HCT116 (cell line): ENCODE data around the gene GTF3C5. TPM values are rescaled to one million over a fixed set of nuclear protein-coding genes. Genes with fewer than 3 reads are reported as not detected.

Source experiments
- ATAC-seq: fragments of 200-7000 bp; cut with Tn5 transposase; 2 replicates; pipeline ENCODE4 v1.9.1; 2020; ENCODE audit warnings: mild to moderate bottlenecking, moderate library complexity
- BruUV-seq: library from RNA; stranded (reverse); fragments of 400-500 nt; replicated peaks from 2 replicates; lab custom pipeline; 2021; lab: Mats Ljungman, UMichigan
- CTCF ChIA-PET: fragments of 300-600 bp; sonication (Branson Sonifier 250); formaldehyde crosslinking; loops from one replicate; lab custom pipeline; 2021; ENCODE audit warnings: antibody characterized with exemption; lab: Charles Lee
- POLR2A ChIA-PET: fragments of 300-600, 350-600 bp; sonication (Branson Sonifier 250); formaldehyde crosslinking; loops from one replicate; lab custom pipeline; 2021; ENCODE audit warnings: antibody characterized with exemption; lab: Charles Lee
- RAD21 ChIA-PET, 2 experiments: fragments of 300-600 bp; sonication (Branson Sonifier 250); formaldehyde crosslinking; loops; one replicate each; lab custom pipeline; 2023; ENCODE audit warnings: low total read pairs in 2 of 2; ENCODE audit not compliant: uncharacterized antibody in 2 of 2, unreplicated experiment in 2 of 2, low non-redundant PET in 1 of 2; lab: Charles Lee
- DNase-seq: peaks from one replicate; pipeline ENCODE4 v3.0.0-alpha.2; 2010; ENCODE audit warnings: low read depth, low spot score
- H2AFZ ChIP-seq: fragments of 200-600 bp; shearing (Covaris generic), sonication (generic); 2 replicates; pipeline ENCODE4 v1.6.1; 2017; ENCODE audit warnings: low read depth, mixed run types, mixed read lengths, antibody characterized with exemption, low read length; ENCODE audit not compliant: poor library complexity, severe bottlenecking
- H3K27ac ChIP-seq: 2 replicates; pipeline ENCODE4 v1.5.1; 2012; ENCODE audit warnings: low read depth, low read length
- H3K27me3 ChIP-seq: fragments of 200-600 bp; sonication (generic); 2 replicates; pipeline ENCODE4 v1.6.1; 2016; ENCODE audit warnings: mixed run types, low read length, mixed read lengths; ENCODE audit not compliant: insufficient read depth
- H3K36me3 ChIP-seq, 2 experiments: fragments of 200-500 bp in 1 of 2; fragments of 200-600 bp in 1 of 2; sonication (Bioruptor generic) in 1 of 2; sonication (generic) in 1 of 2; 2 replicates each; pipeline versions ENCODE4 v1.5.1 to v1.6.1; 2014 to 2016; ENCODE audit warnings: low read length in 2 of 2, inconsistent platforms in 1 of 2, mixed read lengths in 1 of 2, mixed run types in 1 of 2; ENCODE audit not compliant: insufficient read depth in 2 of 2, control insufficient read depth in 1 of 2
- H3K4me1 ChIP-seq, 2 experiments: fragments of 200-600 bp in 1 of 2; sonication (generic) in 1 of 2; 2 replicates each; pipeline versions ENCODE4 v1.5.1 to v1.6.1; 2012 to 2017; ENCODE audit warnings: low read length in 2 of 2, inconsistent platforms in 1 of 2, mild to moderate bottlenecking in 1 of 2, mixed read lengths in 1 of 2, mixed run types in 1 of 2, moderate library complexity in 1 of 2; ENCODE audit not compliant: insufficient read depth in 2 of 2, control insufficient read depth in 1 of 2
- H3K4me2 ChIP-seq: fragments of 200-600 bp; sonication (generic); 2 replicates; pipeline ENCODE4 v1.6.1; 2017; ENCODE audit warnings: mixed run types, low read length, mixed read lengths
- H3K4me3 ChIP-seq, 2 experiments: fragments of 200-600 bp in 1 of 2; sonication (generic) in 1 of 2; replicated peaks in 1 of 2; 2 replicates each; pipeline ENCODE4 v1.5.1; 2011 to 2016; ENCODE audit warnings: low read length in 2 of 2, control low read depth in 1 of 2, low read depth in 1 of 2, mild to moderate bottlenecking in 1 of 2, mixed read lengths in 1 of 2, mixed run types in 1 of 2
- H3K79me2 ChIP-seq: fragments of 200-600 bp; sonication (generic); 2 replicates; pipeline ENCODE4 v1.6.1; 2017; ENCODE audit warnings: mild to moderate bottlenecking, mixed run types, low read length, moderate library complexity, mixed read lengths; ENCODE audit not compliant: insufficient read depth
- H3K9ac ChIP-seq: fragments of 200-600 bp; sonication (generic); 2 replicates; pipeline ENCODE4 v1.6.1; 2016; ENCODE audit warnings: low read length, mixed read lengths
- H3K9me2 ChIP-seq: fragments of 200-600 bp; sonication (generic), shearing (Covaris generic); 2 replicates; pipeline ENCODE4 v1.6.1; 2017; ENCODE audit warnings: mixed run types, mild to moderate bottlenecking, moderate library complexity; ENCODE audit not compliant: insufficient read depth
- H3K9me3 ChIP-seq, 2 experiments: fragments of 200-500 bp in 1 of 2; fragments of 200-600 bp in 1 of 2; sonication (Bioruptor generic) in 1 of 2; sonication (generic) in 1 of 2; 2 replicates each; pipeline ENCODE4 v1.6.1; 2014 to 2017; ENCODE audit warnings: low read length in 2 of 2, mixed read lengths in 2 of 2, inconsistent platforms in 1 of 2, low read depth in 1 of 2, mild to moderate bottlenecking in 1 of 2, mixed run types in 1 of 2, moderate library complexity in 1 of 2; ENCODE audit not compliant: control insufficient read depth in 1 of 2, insufficient read depth in 1 of 2
- H4K20me1 ChIP-seq: fragments of 200-600 bp; sonication (generic), shearing (Covaris generic); 2 replicates; pipeline ENCODE4 v1.6.1; 2017; ENCODE audit warnings: mixed run types, mild to moderate bottlenecking, moderate library complexity; ENCODE audit not compliant: insufficient read depth
- CEBPB ChIP-seq: IDR thresholded peaks from 2 replicates; pipeline ENCODE4 v1.6.1; 2012; ENCODE audit warnings: low read depth
- EGR1 ChIP-seq: IDR thresholded peaks from 2 replicates; pipeline ENCODE4 v1.6.1; 2012; ENCODE audit warnings: low read depth
- ELF1 ChIP-seq: IDR thresholded peaks from 2 replicates; pipeline ENCODE4 v1.6.1; 2012; ENCODE audit warnings: low read depth, borderline replicate concordance
- EZH2 ChIP-seq: fragments of 200-600 bp; sonication (generic); IDR thresholded peaks from 2 replicates; pipeline ENCODE4 v1.6.1; 2017; ENCODE audit warnings: antibody characterized with exemption, mixed run types
- FOSL1 ChIP-seq: IDR thresholded peaks from 2 replicates; pipeline ENCODE4 v1.6.1; 2012; ENCODE audit warnings: low read depth
- JUND ChIP-seq: IDR thresholded peaks from 2 replicates; pipeline ENCODE4 v1.6.1; 2012
- MAX ChIP-seq: IDR thresholded peaks from 2 replicates; pipeline ENCODE4 v1.6.1; 2012
- REST ChIP-seq: IDR thresholded peaks from 2 replicates; pipeline ENCODE4 v1.6.1; 2012; ENCODE audit warnings: low read depth
- SIN3A ChIP-seq: IDR thresholded peaks from 2 replicates; pipeline ENCODE4 v1.6.1; 2012; ENCODE audit warnings: low read depth
- SP1 ChIP-seq: IDR thresholded peaks from 2 replicates; pipeline ENCODE4 v1.6.1; 2012; ENCODE audit warnings: low read depth
- SRF ChIP-seq: IDR thresholded peaks from 2 replicates; pipeline ENCODE4 v1.6.1; 2012; ENCODE audit warnings: low read depth
- TCF7L2 ChIP-seq: IDR thresholded peaks from 2 replicates; pipeline ENCODE4 v1.7.0; 2011; ENCODE audit warnings: borderline replicate concordance, inconsistent platforms; ENCODE audit not compliant: insufficient read depth, insufficient read length; ENCODE audit errors: extremely low read depth
- YY1 ChIP-seq: IDR thresholded peaks from 2 replicates; pipeline ENCODE4 v1.6.1; 2011; ENCODE audit warnings: low read length, low read depth, moderate library complexity, mild to moderate bottlenecking; ENCODE audit not compliant: insufficient replicate concordance; ENCODE audit errors: extremely low read depth
- ZBTB33 ChIP-seq: IDR thresholded peaks from 2 replicates; pipeline ENCODE4 v1.6.1; 2011; ENCODE audit warnings: mild to moderate bottlenecking, low read length, moderate library complexity; ENCODE audit not compliant: insufficient replicate concordance; ENCODE audit errors: extremely low read depth
- ZFX ChIP-seq: fragments of 450-650 bp; IDR thresholded peaks from 2 replicates; pipeline ENCODE4 v1.6.1; 2017
- intact Hi-C: fragments of 100-400 bp; cut with micrococcal nuclease; formaldehyde crosslinking; loops from 2 replicates; pipeline ENCODE4 v1.10.0; 2022
- total RNA-seq: library from RNA; stranded (reverse); gene quantifications from one replicate; pipeline ENCODE4 v1.2.1, GENCODE V29; 2021; ENCODE audit not compliant: unreplicated experiment
- TF ChIP-seq, protein P1 (sequence below), 3 experiments: fragments of 200-600 bp in 1 of 3; sonication (generic) in 1 of 3; IDR thresholded peaks in 2 of 3; conservative IDR thresholded peaks in 1 of 3; 2 replicates each; pipeline ENCODE4 v1.5.1; 2012 to 2017; ENCODE audit warnings: low read depth in 2 of 3, low read length in 2 of 3, antibody characterized with exemption in 1 of 3, borderline replicate concordance in 1 of 3, control low read depth in 1 of 3, mild to moderate bottlenecking in 1 of 3, mixed read lengths in 1 of 3, mixed run types in 1 of 3, moderate library complexity in 1 of 3; ENCODE audit not compliant: insufficient read depth in 1 of 3
- TF ChIP-seq, protein P2 (sequence below): IDR thresholded peaks from 2 replicates; pipeline ENCODE4 v1.6.1; 2012

Gene GTF3C5
- total RNA-seq, 1 experiment from 2014 or later, result 95.1 TPM

GRCh38 chr9:133044125-133044524 is 13.3 kb downstream of the GTF3C5 start:
- Histone ChIP-seq H3K4me3 (no peak overlapping the region), H3K79me2 (peaks cover 37% of the 10 kb centered on the region), H3K4me2 (no peak overlapping the region), H3K9ac (no peak overlapping the region), H3K9me2 (no peaks in the 10 kb centered on the region), H3K27me3 (no peaks in the 10 kb centered on the region), H3K9me3 (no peaks in the 10 kb centered on the region), H4K20me1 (no peaks in the 10 kb centered on the region), H3K27ac (no peak overlapping the region), H3K4me1 (no peaks in the 10 kb centered on the region), H2AFZ (no peak overlapping the region), H3K36me3 (peaks cover 22 to 57% of the 10 kb centered on the region in 2 experiments; a peak in 3 of 4 replicates)
- TF ChIP-seq SRF, result no peak
- TF ChIP-seq REST, result no peak
- TF ChIP-seq EZH2, result no peak
- no peak for TF ChIP-seq JUND
- TF ChIP-seq, protein P1, sequence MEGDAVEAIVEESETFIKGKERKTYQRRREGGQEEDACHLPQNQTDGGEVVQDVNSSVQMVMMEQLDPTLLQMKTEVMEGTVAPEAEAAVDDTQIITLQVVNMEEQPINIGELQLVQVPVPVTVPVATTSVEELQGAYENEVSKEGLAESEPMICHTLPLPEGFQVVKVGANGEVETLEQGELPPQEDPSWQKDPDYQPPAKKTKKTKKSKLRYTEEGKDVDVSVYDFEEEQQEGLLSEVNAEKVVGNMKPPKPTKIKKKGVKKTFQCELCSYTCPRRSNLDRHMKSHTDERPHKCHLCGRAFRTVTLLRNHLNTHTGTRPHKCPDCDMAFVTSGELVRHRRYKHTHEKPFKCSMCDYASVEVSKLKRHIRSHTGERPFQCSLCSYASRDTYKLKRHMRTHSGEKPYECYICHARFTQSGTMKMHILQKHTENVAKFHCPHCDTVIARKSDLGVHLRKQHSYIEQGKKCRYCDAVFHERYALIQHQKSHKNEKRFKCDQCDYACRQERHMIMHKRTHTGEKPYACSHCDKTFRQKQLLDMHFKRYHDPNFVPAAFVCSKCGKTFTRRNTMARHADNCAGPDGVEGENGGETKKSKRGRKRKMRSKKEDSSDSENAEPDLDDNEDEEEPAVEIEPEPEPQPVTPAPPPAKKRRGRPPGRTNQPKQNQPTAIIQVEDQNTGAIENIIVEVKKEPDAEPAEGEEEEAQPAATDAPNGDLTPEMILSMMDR (IDR thresholded peaks at IDR 0.05 in 2 of 3, conservative IDR thresholded peaks at IDR 0.05 in 1 of 3; ENCODE audit: borderline replicate concordance in 1 of 3, insufficient read depth in 1 of 3, low read depth in 2 of 3, low read length in 2 of 3), result no peak
- no peak for TF ChIP-seq SP1
- TF ChIP-seq YY1, result no peak
- no peak for TF ChIP-seq CEBPB
- TF ChIP-seq, protein P2, sequence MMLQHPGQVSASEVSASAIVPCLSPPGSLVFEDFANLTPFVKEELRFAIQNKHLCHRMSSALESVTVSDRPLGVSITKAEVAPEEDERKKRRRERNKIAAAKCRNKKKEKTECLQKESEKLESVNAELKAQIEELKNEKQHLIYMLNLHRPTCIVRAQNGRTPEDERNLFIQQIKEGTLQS, result no peak
- TF ChIP-seq MAX, result no peak
- TF ChIP-seq ZBTB33, result no peak
- TF ChIP-seq TCF7L2, result no peak
- TF ChIP-seq ZFX, result no peak
- no peak for TF ChIP-seq ELF1
- TF ChIP-seq FOSL1, result no peak
- no peak for TF ChIP-seq SIN3A
- TF ChIP-seq EGR1, result no peak
- DNase-seq, result no peak
- no peak for ATAC-seq
- BruUV-seq, result no TSS peak
- intact Hi-C loops, result no loop called here
- ChIA-PET POLR2A (no interaction called here), CTCF (no interaction called here), RAD21 (no interaction called here)
